C4-2B (cell line): ENCODE data around the gene PAK2.
A peak's percentile ranks its signal among the peaks of the same experiment; 100 is the strongest.
"Not testable (repeated sequence)": the region's sequence is repeated elsewhere in the genome, so short reads cannot be mapped to it uniquely, and the experiment has no call there.

Experiments used
- H3K27ac ChIP-seq: fragments of 450-650 bp; 2 replicates; pipeline ENCODE4 v1.5.1; 2017
- CTCF ChIP-seq: fragments of 450-650 bp; conservative IDR thresholded peaks from 2 replicates; pipeline ENCODE4 v1.5.1; 2017; ENCODE audit warnings: mild to moderate bottlenecking
- ZFX ChIP-seq: fragments of 450-650 bp; IDR thresholded peaks from 2 replicates; pipeline ENCODE4 v1.6.1; 2017

The PAK2 gene

GRCh38 chr3:196737655-196738054 is 2.0 kb upstream of the PAK2 start:
- H3K27ac ChIP-seq, result no peak overlapping the region
- no peak for TF ChIP-seq CTCF
- no peak for TF ChIP-seq ZFX

- TF ChIP-seq ZFX (no peak), CTCF (no peak)
Measured at GRCh38 chr3:196740481-196741248, 1.0 kb downstream of the PAK2 start.

GRCh38 chr3:196741249-196741889 is 1.7 kb downstream of the PAK2 start:
- no peak overlapping the region for H3K27ac ChIP-seq
- TF ChIP-seq ZFX (no peak), CTCF (no peak)

More at GRCh38 chr3:196740481-196741248, 1.0 kb downstream of the PAK2 start:
- H3K27ac ChIP-seq, result peak overlapping the region; percentile 97

- H3K27ac ChIP-seq, result not testable (repeated sequence)
Measured at GRCh38 chr3:196743569-196743968, 3.9 kb downstream of the PAK2 start.

- H3K27ac ChIP-seq, result no peak overlapping the region
- TF ChIP-seq ZFX, result no peak
- TF ChIP-seq CTCF, result no peak
Measured at GRCh38 chr3:196749125-196749524, 9.5 kb downstream of the PAK2 start.

GRCh38 chr3:196753201-196753600 is 13.5 kb downstream of the PAK2 start:
- H3K27ac ChIP-seq, result peak overlapping the region; percentile 16; the same call in 1 of the 2 replicates
- TF ChIP-seq CTCF, result no peak
- TF ChIP-seq ZFX, result no peak

GRCh38 chr3:196754091-196754981 is 14.7 kb downstream of the PAK2 start:
- TF ChIP-seq CTCF (no peak), ZFX (no peak)
- H3K27ac ChIP-seq, result peak overlapping the region; percentile 68
